PFSK-1 (cell line): ENCODE data around the gene ZFPM1.

Experiments used
- FOXP2 ChIP-seq: optimal IDR thresholded peaks from 2 replicates; pipeline ENCODE3; 2011; ENCODE audit warnings: borderline replicate concordance, control low read depth, inconsistent platforms; ENCODE audit not compliant: insufficient read depth; ENCODE audit errors: extremely low read length, extremely low read depth
- POLR2AphosphoS5 ChIP-seq: IDR thresholded peaks from 2 replicates; pipeline ENCODE4 v1.6.1; 2012; ENCODE audit warnings: low read depth, mild to moderate bottlenecking, control low read depth, low read length, moderate library complexity
- REST ChIP-seq, 2 experiments: IDR thresholded peaks; 2 replicates each; pipeline versions ENCODE4 v1.6.1 to v1.8.0; 2011 to 2012; ENCODE audit warnings: low read depth in 2 of 2, low read length in 2 of 2, control low read depth in 1 of 2, inconsistent platforms in 1 of 2, mild to moderate bottlenecking in 1 of 2, moderate library complexity in 1 of 2; ENCODE audit not compliant: insufficient read depth in 1 of 2
- SIN3A ChIP-seq: IDR thresholded peaks from 2 replicates; pipeline ENCODE4 v1.6.1; 2012; ENCODE audit warnings: mild to moderate bottlenecking, low read length, moderate library complexity, borderline replicate concordance; ENCODE audit not compliant: insufficient read depth
- TAF1 ChIP-seq: IDR thresholded peaks from 2 replicates; pipeline ENCODE4 v1.6.1; 2012; ENCODE audit warnings: low read length, control low read depth, borderline replicate concordance; ENCODE audit not compliant: insufficient read depth

The ZFPM1 gene

GRCh38 chr16:88569614-88569984 is 116.5 kb downstream of the ZFPM1 start:
- TF ChIP-seq POLR2AphosphoS5 (no peak), SIN3A (no peak), FOXP2 (no peak), TAF1 (no peak), REST (IDR thresholded peaks at IDR 0.05; ENCODE audit: insufficient read depth in 1 of 2, low read depth in 2 of 2, low read length in 2 of 2) (no peak)

GRCh38 chr16:88569985-88570690 is 117.1 kb downstream of the ZFPM1 start, which contains the start of gene ZC3H18:
Gene ZC3H18 (plus strand): TSS chr16:88570403. CDS start chr16:88577124, 6,721 bp downstream.
- TF ChIP-seq FOXP2 = peak; percentile 58
- TF ChIP-seq SIN3A = peak; percentile 75; the same call in 1 of the 2 replicates
- TF ChIP-seq TAF1 = peak; percentile 78; the same call in 1 of the 2 replicates
- TF ChIP-seq POLR2AphosphoS5 = peak; percentile 66
- no peak for TF ChIP-seq REST (IDR thresholded peaks at IDR 0.05; ENCODE audit: insufficient read depth in 1 of 2, low read depth in 2 of 2, low read length in 2 of 2)

GRCh38 chr16:88570691-88571092 is 117.6 kb downstream of the ZFPM1 start:
- TF ChIP-seq TAF1 (no peak), POLR2AphosphoS5 (0 out of 2 replicates have a peak, but pooled peaks have one; percentile 3), SIN3A (peak; percentile 44; the same call in 1 of the 2 replicates)

GRCh38 chr16:88575251-88575650 is 122.2 kb downstream of the ZFPM1 start:
- TF ChIP-seq REST (IDR thresholded peaks at IDR 0.05; ENCODE audit: insufficient read depth in 1 of 2, low read depth in 2 of 2, low read length in 2 of 2) = no peak
- TF ChIP-seq FOXP2 = no peak
- TF ChIP-seq TAF1 = no peak
- no peak for TF ChIP-seq POLR2AphosphoS5
- TF ChIP-seq SIN3A = no peak

- TF ChIP-seq FOXP2 (no peak), TAF1 (no peak), POLR2AphosphoS5 (no peak), SIN3A (no peak), REST (IDR thresholded peaks at IDR 0.05; ENCODE audit: insufficient read depth in 1 of 2, low read depth in 2 of 2, low read length in 2 of 2) (no peak)
Measured at GRCh38 chr16:88576307-88576706, 123.2 kb downstream of the ZFPM1 start.
